Kidney tubule cell (primary cell): ENCODE results near the gene EYA4.

Experiments
- DNase-seq: peaks from one replicate; pipeline ENCODE4 v3.0.0-alpha.2; 2018; ENCODE audit warnings: low spot score

EYA4 gene

GRCh38 chr6:133456439-133456838, 215.3 kb downstream of the EYA4 start:
- no peak for DNase-seq

- no peak for DNase-seq
Observed at GRCh38 chr6:133456944-133457343, 215.8 kb downstream of the EYA4 start.

GRCh38 chr6:133460101-133460500, 218.9 kb downstream of the EYA4 start:
- DNase-seq: no peak

GRCh38 chr6:133463790-133464189, 222.6 kb downstream of the EYA4 start:
- no peak for DNase-seq

- DNase-seq: no peak
Observed at GRCh38 chr6:133466680-133467079, 225.5 kb downstream of the EYA4 start.

GRCh38 chr6:133467231-133467981, 226.2 kb downstream of the EYA4 start:
- DNase-seq: no peak

GRCh38 chr6:133467982-133468380, 226.8 kb downstream of the EYA4 start:
- DNase-seq: no peak

GRCh38 chr6:133468591-133468990, 227.4 kb downstream of the EYA4 start:
- no peak for DNase-seq

GRCh38 chr6:133474516-133474915, 233.4 kb downstream of the EYA4 start:
- no peak for DNase-seq

GRCh38 chr6:133478673-133479072, 237.5 kb downstream of the EYA4 start:
- no peak for DNase-seq

- no peak for DNase-seq
Observed at GRCh38 chr6:133487174-133487573, 246.0 kb downstream of the EYA4 start.

GRCh38 chr6:133495205-133495903, 254.2 kb downstream of the EYA4 start:
- DNase-seq: no peak

- no peak for DNase-seq
Observed at GRCh38 chr6:133499662-133500061, 258.5 kb downstream of the EYA4 start.

- no peak for DNase-seq
Observed at GRCh38 chr6:133501675-133502270, 260.6 kb downstream of the EYA4 start.

- DNase-seq: peak; percentile 62
Observed at GRCh38 chr6:133502441-133503335, 261.5 kb downstream of the EYA4 start.

- DNase-seq: peak; percentile 31
Observed at GRCh38 chr6:133503336-133503729, 262.2 kb downstream of the EYA4 start.

GRCh38 chr6:133504158-133504557, 263.0 kb downstream of the EYA4 start:
- no peak for DNase-seq

GRCh38 chr6:133504761-133505160, 263.6 kb downstream of the EYA4 start:
- no peak for DNase-seq

GRCh38 chr6:133505681-133506080, 264.5 kb downstream of the EYA4 start:
- no peak for DNase-seq

GRCh38 chr6:133512410-133513016, 271.4 kb downstream of the EYA4 start:
- peak; percentile 51 for DNase-seq

- DNase-seq: no peak
Observed at GRCh38 chr6:133523816-133524215, 282.7 kb downstream of the EYA4 start.

GRCh38 chr6:133526436-133526835, 285.3 kb downstream of the EYA4 start:
- DNase-seq: no peak
